ENCODE measurements around the gene RNF187.
A peak's percentile ranks its signal among the peaks of the same experiment; 100 is the strongest.

Gene RNF187

DNA sequence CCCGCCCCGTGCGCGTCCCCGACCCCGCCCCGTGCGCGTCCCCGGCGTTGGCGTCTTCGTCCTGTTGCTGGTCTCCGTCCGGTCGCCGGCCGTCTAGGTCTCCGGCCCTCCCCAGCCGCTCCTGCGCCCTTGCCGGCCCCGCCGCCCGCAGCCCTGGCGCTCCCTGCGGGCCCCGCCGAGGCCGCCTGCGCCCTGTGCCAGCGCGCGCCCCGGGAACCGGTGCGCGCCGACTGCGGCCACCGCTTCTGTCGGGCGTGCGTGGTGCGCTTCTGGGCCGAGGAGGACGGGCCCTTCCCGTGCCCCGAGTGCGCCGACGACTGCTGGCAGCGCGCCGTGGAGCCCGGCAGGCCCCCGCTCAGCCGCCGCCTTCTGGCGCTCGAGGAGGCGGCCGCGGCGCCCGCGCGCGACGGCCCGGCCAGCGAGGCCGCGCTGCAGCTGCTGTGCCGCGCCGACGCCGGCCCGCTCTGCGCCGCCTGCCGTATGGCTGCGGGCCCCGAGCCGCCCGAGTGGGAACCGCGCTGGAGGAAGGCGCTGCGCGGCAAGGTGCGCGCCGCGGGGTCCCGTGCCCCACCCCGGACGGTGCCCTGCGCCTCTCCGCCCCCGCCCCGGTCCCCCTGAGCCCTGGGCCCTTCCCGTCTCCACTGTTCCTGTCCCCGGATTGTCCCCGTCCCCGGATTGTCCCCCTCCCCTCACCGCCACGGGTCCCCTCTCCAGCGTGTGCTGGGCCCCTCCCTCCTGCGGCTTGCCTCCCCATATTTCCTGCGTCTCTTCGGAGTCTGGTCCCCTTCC lies at the start of gene RNF187:
TSS of gene RNF187 (plus strand) at position 47 of the 789 bp plus-strand sequence.
- no peak for DNase-seq

DNA sequence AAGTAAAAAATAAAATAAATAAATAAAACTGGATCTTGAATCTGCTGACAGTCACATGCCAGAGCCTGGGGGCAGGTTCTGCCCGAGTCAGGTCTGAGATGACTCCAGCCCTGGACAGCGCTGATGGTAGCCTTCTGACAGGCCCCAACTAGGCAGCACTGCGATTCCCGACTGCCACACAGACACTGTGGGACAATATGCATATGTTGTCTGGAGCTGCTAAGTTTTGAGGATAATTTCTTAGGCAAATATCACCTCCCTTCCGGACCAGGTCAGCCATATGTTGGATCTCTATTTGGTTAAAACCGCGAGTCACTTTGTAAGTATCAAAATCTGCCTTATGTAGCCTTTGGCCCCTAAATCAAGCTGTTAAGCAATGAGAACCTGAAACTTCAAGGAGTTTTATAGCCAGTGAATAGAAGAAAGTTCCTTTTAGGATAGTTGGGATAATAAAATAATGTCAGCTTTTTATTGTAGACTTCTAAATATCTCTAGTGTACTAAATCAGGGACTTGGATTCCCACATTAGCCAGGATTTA lies 49.7 kb upstream of the RNF187 start:
- no peak for DNase-seq

DNA sequence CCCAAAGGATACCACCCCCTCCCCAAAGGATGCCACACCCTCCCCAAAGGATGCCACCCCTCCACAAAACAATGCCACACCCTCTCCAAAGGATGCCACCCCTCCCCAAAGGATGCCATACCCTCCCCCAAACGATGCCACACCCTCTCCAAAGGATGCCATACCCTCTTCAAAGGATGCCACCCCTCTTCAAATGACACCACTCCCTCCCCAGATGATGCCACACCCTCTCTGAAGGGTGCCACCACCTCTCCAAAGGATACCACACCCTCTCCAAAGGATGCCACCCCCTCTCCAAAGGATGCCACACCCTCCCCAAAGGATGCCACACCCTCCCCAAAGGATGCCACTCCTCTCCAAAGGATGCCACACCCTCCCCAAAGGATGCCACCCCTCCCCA lies 48.9 kb upstream of the RNF187 start:
- DNase-seq: no peak

DNA sequence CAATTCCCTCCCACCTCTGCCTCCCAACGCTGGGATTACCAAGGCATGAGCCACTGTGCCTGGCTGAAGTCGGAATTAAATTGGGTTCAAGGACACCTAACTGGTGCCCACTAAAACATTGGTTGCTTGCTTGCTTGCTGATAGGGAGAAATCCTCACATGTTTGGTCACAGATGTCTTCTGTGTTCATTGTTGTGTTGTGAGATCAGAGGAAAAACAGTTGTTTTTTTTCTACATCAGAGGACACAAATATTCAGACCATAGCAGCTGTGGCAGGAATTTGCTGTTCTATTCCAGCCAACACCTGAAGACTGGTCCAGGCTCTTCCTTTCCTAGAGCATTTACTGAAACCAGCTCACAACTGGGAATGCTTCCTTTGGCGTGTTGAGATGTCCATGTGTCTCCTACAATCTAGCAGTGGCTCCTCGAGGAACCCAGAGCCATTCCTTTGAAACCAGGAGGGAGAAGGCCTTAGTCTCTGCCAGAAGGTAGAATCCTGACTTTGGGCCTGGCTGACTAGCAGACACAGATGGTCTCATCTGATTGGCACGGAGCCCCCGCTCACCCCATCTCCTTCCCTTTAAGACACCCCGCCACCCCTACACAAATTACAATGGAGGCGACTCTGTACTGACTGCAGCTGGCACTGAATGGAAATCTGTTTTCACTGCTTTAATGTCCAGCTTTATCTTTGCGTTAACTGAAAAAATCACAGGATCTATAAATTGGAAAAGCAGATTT lies 46.3 kb upstream of the RNF187 start:
- no peak for DNase-seq

DNA sequence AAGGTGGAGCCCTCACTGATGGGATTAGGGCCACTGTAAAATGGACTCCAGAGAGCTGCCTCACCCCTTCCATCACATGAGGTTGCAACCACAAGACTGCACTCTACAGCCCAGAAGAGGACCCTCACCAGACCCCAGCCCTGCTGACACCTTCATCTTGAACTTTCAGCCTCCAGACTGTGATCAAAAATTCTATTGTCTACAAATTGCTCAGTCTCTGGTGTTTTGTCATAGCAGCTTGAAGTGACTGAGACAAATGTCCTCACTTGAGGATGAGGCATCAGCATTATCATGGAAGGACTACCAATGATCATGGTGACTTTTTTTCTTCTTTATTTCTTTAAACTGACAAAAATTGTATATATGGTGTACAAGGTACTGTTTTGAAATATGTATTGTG lies 43.8 kb upstream of the RNF187 start:
- DNase-seq: no peak

DNA sequence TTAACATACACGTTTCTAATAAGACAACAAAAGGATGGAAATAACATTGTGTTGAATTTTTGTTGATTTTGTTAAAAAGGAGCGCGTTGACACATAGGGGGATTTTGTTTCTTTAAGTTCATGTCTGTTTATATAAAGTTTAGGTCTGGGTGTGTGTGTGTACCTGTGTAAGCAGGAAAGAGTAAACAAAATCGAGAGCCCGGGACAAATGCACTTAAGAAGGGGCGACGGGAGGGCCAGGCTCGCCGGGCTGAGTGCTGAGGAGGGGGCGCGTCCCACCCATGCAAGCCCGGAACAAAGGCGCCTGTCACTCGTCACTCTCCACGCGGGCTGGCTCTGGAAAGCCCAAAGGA lies 41.7 kb upstream of the RNF187 start:
- no peak for DNase-seq

DNA sequence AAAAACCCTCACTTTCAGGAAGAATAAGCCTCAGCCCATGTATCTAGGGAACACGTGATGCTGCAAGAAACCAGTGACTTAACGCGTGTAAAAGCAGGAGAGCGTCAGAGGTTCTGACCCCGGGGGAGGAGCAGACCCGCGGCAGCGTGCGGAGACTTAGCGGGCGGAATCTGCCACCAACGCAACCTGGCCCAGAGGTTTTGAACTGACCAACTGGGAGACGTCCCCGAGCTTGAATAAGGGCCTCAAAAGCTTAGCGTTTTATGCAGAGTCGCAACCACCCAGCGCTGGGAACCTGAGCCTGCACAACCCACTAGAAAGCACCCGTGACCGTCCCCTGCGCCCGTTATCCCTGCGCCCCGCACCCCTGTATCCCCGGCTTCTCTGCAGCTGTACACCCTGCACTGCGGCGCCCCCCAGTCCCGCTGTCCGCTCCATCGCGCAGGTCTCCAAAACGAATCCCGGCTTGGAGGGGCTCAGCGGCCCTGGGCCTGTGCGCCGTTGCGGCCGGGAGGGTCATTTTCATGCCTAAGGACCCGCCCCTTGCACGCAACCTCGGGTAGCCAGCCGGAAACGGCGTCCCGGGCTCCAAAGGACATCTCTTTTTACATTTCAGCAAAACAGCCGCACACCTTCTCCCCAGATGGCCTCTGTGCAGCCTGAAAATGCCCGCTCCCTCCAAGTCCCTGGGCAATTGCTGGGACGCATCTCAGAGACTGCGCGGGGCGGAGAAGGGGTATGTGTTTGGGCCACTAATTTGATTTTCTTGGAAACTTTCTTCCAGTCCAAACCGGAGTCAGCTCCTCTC lies 41.1 kb upstream of the RNF187 start:
- DNase-seq: no peak

DNA sequence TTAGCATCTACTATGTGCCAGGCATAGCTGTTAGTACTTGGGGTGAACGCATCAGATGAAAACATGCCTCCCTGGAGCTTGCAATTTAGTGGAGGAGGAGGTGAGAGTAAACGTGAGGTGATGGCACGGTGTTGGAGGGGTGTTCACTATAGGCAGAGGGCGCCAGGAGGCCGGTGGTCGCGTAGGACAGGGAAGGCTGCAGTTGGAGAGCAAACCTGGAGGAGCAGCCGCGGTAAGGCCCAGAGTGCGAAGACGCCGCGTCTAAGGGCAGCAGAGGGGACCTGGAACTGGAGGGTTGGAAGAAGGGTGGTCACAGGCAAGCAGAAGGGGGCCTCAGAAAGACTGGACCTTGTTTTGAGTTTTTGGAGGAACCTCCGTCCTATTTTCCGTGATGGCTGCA lies 40.3 kb upstream of the RNF187 start:
- no peak for DNase-seq

DNA sequence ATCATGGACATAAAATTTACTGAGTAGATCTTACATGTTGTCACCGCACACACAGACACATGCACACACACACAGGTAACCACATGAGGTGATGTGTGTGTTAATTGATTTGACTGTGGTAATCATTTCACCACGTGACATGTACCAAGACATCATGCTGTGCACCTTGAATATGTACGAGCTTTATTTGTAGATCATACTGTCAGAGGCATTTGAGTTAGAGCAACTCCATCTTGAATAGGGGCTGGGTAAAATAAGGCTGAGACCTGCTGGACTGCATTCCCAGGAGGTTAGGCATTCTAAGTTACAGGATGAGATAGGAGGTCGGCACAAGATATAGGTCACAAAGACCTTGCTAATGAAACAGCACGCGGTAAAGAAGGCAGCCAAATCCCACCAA lies 38.8 kb upstream of the RNF187 start:
- DNase-seq: no peak

DNA sequence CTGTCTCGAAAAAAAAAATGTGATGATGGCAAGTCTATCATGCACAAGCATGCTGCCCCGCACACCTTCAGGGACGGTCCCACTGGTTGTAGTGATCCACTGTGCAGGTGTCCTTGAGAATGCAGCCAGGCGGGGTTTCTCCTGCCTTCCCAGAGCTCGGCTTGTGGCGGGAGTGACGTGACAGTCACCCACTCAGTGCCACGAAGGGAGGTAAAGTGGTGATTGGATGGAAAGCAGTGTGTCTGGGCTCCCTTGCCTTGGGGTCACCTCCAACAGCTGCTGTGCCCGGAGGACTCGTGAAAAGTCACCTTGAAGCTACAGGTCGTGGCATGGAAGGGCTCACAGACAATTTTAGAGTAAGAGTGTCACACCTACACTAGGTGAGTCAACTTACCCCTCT lies 37.0 kb upstream of the RNF187 start:
- no peak for DNase-seq

DNA sequence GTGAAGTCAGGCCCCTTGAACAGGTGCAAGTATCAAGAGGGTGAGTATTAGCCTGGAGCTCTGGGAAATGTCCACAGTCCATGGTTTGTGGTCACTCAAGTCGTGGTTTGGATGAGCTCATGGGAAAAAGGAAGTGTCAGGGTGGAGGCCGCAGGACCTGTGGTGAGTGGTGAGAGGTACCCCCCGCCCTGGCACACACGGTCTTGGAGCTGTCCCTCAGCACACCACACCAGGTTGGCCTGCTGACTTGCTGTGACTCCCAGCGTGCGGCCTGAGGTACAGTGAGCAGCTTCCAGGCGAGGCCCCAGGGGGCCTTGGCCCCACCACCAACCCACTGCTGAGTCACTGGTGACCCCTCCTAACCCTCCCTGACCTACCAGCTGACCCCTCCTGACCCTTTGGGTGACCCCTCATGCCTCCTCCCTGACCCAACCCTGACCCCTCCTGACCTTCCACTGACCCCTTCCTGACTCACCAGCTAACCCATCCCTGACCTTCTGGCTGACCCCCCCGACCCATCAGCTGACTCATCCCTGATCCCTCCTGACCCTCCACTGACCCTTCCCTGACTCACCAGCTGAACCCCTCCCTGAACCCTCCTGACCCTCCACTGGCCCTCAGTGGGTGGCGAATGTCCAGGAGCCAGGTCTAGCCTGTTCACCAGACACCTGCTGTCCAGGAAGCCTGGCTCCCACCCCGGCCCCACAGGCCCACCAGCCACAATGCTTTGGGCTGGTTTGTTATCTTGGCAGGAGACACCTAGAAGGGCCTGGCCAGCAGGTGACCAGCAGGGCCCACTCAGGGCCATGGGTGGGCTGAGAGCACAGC lies 34.8 kb upstream of the RNF187 start:
- no peak for DNase-seq

DNA sequence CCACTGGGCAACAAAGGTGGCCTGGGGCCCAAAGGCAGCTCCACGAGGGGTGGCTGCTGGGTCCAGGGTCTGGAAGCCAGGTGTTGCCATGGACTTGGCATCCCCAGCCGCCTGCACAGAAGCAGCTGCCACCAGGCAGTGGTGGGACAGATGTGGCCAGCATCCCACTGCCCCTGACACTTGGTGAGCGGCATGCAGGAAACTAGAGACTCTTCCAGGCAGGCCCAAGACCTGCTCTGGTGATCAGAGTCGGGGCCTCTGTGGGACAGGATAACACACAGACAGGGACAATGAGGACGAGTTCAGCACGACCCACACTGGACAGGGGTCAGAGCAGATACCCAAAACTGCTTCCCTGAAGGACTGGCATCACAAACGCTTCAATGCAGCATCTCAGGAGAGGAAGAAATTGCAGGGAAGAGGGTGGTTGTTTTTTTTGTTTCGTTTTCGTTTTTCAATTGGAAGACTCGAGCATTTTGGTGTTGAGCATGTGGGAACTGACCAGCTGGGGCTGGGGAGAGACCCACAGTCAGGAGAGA lies 34.1 kb upstream of the RNF187 start:
- DNase-seq: no peak

DNA sequence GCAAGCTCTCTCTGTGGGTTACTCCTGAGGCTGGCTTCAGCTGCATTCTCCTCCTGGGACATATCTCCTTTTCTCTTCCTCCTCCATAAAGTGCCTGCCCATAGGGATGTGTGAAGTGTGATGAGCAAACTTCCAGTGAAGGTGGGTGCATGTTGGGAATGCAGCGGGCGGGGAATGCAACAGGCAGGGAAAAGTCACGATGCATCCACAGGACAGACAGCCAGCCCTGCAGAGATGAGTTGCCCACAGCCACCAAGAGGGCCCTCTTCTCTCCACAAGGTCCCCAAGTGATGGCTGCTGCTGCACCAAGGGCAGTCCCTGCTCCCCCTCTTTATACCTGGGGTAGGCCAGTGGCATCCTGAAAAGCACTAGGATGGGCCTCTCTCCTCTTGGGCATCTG lies 33.6 kb upstream of the RNF187 start:
- no peak for DNase-seq

DNA sequence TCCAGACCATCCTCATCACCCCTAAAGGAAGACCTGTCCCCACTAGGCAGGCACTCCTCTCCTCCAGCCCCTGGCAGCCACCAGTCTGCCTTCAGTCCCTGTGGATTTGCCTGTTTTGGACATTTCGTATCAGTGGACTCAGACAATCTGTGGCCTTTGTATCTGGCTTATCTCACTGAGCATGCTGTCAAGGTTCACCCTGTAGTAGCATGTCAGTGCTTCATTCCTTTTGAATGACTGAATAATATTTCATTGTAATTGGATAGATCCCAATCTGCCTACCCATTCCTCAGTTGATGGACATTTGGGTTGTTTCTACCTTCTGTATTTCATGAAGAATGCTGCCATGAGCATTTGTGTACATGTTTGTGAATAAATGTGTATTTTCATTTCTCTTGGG lies 32.9 kb upstream of the RNF187 start:
- no peak for DNase-seq

DNA sequence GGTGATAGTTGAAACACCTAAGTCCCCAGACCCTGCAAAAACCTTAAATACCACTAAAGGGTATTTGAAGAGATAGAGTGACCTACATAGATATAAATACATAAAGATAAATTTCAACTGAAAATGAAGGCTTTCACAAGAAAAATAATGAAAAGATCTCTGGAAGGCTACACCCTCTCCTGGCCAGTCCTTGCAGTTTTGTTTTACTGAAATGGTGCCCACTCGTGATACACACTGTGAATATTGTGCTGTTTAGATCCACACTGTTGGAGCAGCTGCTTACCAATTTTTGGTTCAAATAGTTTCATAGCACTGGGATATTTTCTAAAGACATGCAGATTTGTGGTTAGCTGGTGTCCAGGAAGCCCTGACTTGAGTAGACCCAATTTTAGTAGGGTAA lies 31.5 kb upstream of the RNF187 start:
- no peak for DNase-seq

DNA sequence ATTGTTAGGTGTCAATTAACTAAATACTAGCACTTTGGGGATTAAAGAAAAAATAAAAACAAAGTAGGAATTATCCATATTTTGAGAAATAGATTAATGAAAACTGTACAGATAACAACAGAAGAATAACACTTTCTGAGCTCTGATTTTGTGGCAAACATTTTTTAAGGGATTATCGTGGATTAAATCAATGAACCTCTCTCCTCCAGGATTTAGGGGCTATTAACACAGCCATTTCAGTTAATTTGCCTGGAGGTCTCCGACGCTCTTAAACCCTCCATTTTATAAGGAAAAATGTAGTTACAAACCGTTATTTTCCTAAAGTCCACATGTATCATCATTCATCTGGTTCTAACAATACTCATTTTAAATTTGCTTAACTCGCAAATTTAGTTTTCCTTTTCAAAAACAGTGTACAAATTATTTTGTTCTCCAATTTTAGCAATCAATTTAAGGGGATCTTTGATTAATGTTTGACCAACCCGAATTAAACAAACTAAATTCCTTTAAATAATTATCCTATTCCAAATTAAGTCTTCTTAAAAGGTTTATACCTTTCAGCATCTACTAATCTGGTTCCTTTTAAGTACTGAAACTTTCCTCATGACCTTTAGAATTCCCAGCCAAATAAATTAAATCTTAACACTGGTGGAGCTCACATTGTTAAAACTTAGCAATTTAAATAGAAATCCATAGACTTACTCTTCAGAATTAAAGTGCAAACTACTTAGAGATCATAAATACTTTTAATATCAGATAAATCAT lies 30.7 kb upstream of the RNF187 start:
- no peak for DNase-seq

DNA sequence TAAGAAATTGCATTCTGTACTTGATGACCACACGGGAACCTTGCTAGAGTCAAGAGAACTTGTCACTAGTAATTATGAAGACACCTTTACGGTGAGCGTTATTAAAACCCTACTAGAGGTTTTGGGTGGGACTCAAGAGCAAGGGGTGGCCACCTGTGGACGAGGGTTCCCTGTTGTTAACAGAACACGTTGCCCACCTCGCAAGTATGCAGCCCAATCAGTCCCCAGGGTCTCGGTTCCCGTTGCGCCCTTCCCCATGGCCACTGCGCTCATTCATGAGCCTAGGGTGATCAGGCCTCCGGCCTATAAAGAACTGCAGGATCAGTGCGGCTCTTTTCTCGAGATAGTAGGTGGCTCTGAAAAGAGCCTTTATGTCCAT lies 30.2 kb upstream of the RNF187 start:
- DNase-seq: no peak

DNA sequence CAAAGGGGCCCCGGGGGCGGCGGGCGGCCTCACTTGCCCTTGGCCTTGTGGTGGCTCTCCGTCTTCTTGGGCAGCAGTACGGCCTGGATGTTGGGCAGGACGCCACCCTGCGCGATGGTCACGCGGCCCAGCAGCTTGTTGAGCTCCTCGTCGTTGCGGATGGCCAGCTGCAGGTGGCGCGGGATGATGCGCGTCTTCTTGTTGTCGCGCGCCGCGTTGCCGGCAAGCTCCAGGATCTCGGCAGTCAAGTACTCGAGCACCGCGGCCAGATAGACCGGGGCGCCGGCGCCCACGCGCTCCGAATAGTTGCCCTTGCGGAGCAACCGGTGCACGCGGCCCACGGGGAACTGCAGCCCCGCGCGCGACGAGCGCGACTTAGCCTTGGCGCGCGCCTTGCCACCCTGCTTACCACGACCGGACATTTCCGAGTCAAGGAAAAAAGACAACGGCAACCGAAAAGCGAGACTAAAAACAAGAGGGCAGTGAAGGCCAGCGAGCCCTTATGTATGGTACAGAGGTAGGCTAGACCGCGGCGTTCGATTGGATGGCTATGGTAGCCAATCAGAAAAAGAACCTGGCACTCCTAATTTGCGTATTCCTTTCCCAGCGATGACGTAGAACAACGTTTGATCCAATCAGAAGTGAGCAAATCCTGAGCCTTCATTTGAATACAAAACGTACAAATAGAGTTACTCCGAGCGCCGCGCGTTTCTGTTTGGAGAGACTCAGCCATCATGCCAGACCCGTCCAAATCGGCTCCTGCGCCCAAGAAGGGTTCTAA lies 29.6 kb upstream of the RNF187 start:
- peak; percentile 94 for DNase-seq

DNA sequence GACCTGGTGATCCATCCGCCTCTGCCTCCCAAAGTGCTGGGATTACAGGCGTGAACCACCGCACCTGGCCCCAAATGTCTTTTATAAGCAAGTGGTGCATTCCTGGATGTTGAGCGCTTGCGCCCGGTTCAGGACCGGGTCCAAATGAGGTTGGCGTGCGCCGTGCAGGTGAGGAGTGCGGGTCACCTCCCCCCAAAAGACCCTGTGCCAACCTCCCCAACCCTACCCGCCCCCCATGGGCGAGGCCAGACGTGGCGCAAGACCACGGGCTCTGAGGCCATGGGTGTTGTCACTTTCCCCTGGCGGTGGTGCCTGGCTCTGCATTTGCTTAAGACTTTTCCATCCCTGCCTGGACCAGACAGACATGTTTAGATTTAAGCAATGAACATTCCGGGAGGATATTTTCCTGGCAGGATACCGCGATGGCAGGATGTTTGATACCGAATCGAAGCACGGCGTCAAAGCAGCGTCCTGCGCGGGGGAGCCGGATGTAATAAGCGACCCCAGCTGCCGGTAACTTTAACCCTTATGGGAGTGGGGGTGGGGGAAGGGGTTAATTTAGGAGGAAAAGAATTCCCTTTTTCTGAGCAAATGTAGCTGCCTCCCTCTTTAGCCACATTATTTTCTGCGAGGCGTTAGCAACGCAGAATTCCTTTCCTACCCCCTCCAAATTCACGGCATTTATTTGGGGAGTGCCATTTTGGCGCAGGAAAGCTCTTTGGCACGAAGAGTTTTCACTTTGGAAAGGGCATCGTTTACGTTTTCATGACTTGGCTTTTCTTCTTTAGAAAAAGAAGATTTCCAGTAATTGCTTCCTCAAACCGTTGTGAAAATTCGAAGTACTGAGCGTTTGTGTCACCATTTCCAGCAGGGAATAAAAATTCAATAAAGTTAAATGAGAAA lies 27.8 kb upstream of the RNF187 start:
- DNase-seq: no peak

DNA sequence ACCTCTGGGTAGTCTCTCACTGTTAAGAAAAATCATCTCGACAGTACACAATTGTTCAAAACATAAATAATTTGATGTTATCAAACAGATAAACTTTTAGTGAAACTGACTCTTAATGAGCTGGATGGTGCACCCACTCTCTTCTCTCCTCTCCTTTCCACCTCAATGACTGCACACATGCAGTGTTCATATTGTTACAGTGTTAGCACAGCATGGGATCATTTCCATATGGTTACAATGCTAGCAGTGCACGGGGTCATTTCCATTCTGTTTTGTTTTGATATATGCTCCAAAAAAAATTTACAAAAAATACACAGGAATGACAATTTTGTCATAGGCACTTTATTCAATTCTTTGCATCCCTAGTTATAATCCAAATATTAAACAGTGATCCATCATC lies 26.4 kb upstream of the RNF187 start:
- no peak for DNase-seq

Measured in midbrain (tissue), 1 donor.